NCI-H1092 (cell line): ENCODE results near the gene VPS37B.
A peak's percentile ranks its signal among the peaks of the same experiment; 100 is the strongest.

ENCODE experiments used
- DNase-seq: peaks from one replicate; lab custom pipeline; 2025; lab: John Stamatoyannopoulos, UW

The VPS37B gene

GRCh38 chr12:122865268-122866231, 30.4 kb downstream of the VPS37B start:
- no peak for DNase-seq

GRCh38 chr12:122864894-122865253, 31.1 kb downstream of the VPS37B start:
- DNase-seq: no peak

- no peak for DNase-seq
Measured at GRCh38 chr12:122862872-122863701, 32.8 kb downstream of the VPS37B start.

GRCh38 chr12:122862110-122862634, 33.8 kb downstream of the VPS37B start:
- no peak for DNase-seq

GRCh38 chr12:122861587-122861970, 34.3 kb downstream of the VPS37B start:
- no peak for DNase-seq

- no peak for DNase-seq
Measured at GRCh38 chr12:122860854-122861586, 34.9 kb downstream of the VPS37B start.

GRCh38 chr12:122860040-122860853, 35.7 kb downstream of the VPS37B start:
- DNase-seq: peak; percentile 46

GRCh38 chr12:122859303-122860039, 36.5 kb downstream of the VPS37B start:
- DNase-seq: no peak

GRCh38 chr12:122858591-122859302, 37.2 kb downstream of the VPS37B start:
- no peak for DNase-seq

- no peak for DNase-seq
Measured at GRCh38 chr12:122858171-122858570, 37.8 kb downstream of the VPS37B start.

- DNase-seq: no peak
Measured at GRCh38 chr12:122856999-122857671, 38.8 kb downstream of the VPS37B start.

GRCh38 chr12:122855928-122856831, 39.7 kb downstream of the VPS37B start:
- no peak for DNase-seq

GRCh38 chr12:122855071-122855829, 40.7 kb downstream of the VPS37B start:
- no peak for DNase-seq

GRCh38 chr12:122854554-122854953, 41.4 kb downstream of the VPS37B start:
- DNase-seq: no peak

- DNase-seq: no peak
Measured at GRCh38 chr12:122853582-122854245, 42.2 kb downstream of the VPS37B start.

- DNase-seq: no peak
Measured at GRCh38 chr12:122852336-122853275, 43.3 kb downstream of the VPS37B start.
